NCI-H2081 (cell line): ENCODE measurements around the gene TESPA1.
"Not testable (repeated sequence)": the region's sequence is repeated elsewhere in the genome, so short reads cannot be mapped to it uniquely, and the experiment has no call there.

ENCODE experiments used
- DNase-seq, 2 experiments: peaks; one replicate each; lab custom pipeline; 2025; lab: John Stamatoyannopoulos, UW

TESPA1 gene

GRCh38 chr12:54948171-54948570 lies 36.4 kb downstream of the TESPA1 start:
- no peak for DNase-seq

DNA sequence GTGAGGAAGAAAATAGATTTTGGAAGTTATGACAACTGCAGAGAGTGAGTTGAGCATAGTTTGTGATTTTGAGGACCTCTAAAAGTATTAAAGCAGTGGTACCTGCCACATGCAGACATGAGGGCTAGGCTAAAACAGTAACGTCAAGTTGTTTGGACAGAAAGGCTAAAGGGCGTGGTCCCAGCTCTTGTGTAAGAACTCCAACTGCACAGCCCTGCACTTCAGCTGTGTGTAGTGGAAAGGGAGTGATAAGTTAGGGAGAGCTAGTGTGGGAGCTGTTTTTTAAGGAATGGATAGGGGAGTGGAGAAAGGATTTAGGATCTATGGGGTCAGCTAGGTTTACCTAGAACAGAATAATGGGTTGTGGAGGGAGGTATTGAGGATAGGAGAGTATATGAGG lies 39.5 kb downstream of the TESPA1 start:
- no peak for DNase-seq

GRCh38 chr12:54943292-54943691 lies 41.3 kb downstream of the TESPA1 start:
- not testable (repeated sequence) for DNase-seq

DNA sequence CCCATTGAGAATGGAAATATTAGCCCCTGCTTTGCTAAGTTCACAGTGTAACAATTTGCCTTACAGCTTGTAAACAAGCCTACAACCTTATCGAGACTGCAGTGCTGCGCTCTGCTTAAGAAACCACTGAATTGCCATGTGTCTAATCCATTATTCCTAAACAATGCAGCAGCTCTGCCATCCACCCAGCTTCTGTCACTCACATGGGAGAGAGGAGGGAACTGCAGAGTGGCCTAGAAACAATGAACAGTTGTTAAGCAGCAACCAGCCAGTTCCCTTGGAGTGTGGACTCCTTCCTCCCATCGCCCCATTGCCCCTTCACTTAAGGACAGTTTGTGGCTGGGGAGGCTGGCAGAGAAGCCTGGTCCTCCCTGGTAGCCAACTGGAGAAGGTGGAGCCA lies 42.9 kb downstream of the TESPA1 start:
- DNase-seq, result no peak

DNA sequence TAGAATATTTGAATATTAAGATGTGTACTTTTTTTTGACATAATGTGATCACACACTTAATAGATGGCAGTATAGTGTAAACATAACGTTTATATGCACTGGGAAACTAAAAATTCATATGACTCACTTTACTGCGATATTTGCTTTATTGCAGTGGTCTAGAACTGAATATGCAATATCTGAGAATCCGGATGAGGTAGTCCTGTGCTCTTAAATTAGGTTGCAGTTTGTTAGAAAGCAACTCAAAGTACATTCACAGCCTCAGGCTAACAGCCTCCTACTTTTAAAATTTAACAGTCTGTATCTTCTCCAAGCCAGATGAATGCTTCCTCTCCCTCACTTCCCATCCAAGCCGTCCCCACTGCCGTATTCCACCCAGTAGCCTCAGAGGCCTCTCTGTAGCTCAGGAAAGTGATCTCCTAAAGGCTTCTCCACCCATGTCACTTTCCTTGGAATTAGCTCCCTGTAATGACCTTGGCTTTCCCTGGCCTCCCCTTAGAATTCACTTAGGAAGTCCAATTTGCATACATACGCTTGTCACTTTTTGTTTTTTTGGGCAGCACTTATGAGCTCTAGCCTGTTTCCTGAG lies 43.7 kb downstream of the TESPA1 start:
- no peak for DNase-seq

DNA sequence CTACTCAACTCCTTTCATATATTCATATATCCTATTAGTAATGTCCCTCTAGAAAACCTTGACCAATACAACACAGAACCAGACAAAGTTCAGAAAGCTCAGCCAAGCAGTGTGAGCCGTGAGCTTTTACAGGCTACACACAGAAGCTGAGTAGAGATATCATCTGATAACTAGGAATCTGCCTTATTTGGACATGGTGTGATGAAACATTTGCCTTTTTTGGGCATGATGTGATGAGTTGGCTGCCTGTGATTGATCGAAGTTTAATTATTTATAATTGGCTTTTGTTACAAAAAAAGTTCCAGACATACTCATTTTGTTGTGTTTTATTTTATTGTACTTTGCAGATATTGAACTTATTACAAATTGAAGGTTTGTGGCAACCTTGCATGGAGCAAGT lies 46.6 kb downstream of the TESPA1 start:
- DNase-seq, result no peak

DNA sequence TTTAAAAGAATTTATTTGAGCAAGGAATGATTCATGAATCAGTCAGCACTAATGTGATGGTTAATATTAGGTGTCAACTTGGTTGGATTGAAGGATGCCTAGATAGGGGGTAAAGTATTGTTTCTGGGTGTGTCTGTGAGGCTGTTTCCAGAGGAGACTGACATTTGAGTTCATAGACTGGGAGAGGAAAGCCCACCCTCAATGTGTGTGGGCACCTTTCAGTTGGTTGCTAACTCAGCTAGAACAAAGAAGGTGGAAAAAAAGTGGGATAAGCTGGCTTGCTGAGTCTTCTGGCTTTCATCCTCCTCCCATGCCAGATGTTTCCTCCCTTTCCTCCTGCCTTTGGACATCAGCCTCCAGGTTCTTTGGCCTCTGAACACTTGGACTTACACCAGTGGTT lies 47.2 kb downstream of the TESPA1 start:
- no peak for DNase-seq

- no peak for DNase-seq
These were observed 47.8 kb downstream of the TESPA1 start for GRCh38 chr12:54936736-54937135.

- no peak for DNase-seq
These were observed 49.2 kb downstream of the TESPA1 start for GRCh38 chr12:54935235-54935951.

DNA sequence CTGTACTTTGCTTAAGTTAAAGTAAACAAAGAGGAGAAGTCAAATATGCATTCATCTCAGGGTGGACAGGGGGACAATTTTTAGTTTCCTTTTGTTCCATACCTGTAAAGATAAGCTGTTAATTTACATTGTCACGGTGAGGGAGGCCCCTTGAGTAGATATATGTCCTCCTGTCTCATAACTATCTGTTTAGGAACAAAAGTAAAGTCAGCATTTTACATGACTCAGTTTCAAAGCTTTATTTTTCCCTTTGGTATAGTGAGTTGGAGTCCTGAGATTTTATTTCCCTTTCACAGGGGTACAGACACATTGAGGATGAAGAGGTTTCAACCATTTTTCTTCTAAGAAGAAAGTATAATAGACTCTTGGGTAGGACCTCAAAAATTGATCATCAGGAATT lies 50.1 kb downstream of the TESPA1 start:
- DNase-seq, result no peak

DNA sequence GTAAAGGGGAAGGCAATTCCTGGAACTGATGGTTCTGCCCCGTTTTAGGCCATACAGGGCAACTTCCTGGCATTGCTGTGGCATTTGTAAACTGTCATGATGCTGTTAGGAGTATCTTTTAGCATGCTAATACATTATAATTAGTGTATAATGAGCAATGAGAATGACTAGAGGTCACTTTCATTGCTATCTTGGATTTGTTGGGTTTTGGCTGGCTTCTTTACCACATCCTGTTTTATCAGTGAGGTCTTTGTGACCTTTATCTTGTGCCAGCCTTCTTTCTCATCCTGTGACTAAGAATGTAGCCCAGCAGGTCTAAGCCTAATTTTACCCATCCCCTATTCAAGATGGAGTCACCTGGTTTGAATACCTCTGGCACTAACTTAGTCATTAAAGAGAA lies 51.2 kb downstream of the TESPA1 start:
- no peak for DNase-seq

DNA sequence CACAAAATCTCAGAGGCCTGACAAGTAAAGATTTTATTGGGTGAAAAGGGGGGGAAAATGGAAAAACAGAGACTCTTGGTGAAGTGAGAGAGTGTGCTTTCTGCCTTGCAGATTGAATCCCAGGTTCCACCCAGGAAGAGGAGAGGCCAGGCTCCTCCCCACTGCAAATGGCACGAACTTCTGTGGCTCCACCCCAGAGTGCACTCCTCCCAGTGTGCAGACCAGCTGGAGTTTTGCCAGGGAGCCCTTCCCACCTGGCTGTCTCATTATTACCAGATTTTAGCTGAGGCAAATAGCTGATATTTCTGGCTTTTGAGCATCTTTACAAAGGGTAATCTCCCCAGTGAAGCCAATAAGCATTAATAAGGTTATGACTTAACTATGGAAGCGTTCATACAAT lies 51.9 kb downstream of the TESPA1 start:
- DNase-seq, result peak; percentile 25 to 43

DNA sequence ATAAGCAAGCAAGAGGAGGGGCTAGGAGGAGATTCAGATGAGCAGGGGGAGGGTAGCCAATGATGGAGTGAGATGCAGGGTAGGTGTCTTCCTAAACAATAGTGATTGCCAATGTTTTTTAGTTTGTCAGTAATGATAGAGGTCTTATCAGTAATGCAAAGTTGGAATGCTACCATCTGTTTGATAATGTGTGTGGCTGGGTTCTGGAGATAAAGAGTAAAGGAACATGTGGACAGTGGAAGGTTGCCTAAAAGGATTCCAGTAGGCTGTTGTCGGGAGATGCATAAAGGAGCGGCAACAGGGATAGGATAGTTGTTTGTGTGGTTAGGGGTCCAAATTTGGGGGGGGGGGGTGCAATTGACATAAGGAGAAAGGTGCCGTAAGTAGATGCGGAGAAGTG lies 52.5 kb downstream of the TESPA1 start:
- DNase-seq, result no peak

DNA sequence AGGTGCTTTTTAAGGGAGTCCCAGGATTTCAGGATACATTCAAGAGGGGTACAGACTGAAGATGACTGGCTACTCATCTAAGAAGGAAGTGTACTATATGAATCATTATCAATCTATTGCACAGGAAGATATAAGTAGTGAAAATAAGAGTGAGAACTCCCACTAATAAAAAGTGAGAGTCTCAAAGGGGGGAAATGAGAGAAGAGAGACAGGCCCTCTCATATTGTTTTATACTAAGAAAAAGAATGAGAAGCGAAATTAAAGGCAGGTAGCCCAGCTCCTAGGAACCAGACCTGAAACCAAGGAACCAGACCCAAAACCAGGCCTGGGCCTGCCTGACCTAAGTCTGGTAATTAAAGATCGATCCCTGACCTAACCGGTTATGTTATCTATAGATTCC lies 54.6 kb downstream of the TESPA1 start:
- DNase-seq, result no peak

- no peak for DNase-seq
These were observed 58.3 kb downstream of the TESPA1 start for GRCh38 chr12:54926246-54926645.

DNA sequence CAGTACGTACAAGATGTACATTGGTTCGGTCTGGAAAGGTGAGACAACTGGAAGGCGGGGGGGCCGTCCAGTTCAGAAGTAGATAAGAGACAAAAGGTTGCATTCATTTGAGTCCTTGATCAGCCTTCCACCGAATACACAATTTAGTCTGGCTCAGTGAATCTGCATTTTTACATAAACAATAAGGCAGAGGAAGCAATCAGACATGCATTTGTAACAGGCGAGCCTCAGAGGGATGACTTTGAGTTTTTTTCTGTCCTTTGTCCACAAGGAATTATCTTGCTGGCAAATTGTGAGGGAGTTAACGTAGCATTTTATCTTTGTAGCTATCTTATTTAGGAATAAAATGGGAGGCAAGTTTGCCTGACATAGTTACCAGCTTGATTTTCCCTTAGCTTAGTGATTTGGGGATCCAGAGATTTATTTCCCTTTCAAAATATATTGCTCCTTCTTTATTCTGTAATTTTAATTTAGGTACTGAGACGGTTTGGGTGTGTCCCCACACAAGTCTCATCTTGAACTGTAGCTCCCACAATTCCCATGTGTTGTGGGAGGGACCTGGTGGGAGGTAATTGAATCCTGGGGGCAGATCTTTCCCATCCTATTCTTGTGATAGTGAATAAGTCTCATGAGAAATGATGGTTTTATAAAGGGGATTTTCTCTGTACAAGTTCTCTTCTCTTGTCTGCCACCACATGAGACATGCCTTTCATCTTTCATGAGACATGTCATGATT lies 59.4 kb downstream of the TESPA1 start:
- no peak for DNase-seq

- DNase-seq, result no peak
These were observed 67.5 kb downstream of the TESPA1 start for GRCh38 chr12:54917001-54917488.
